Fibroblast of the aortic adventitia (primary cell): Measurements from ENCODE around the gene TRHDE. TPM values are rescaled to one million over a fixed set of nuclear protein-coding genes. Genes with fewer than 3 reads are reported as not detected.

ENCODE experiments used
- DNase-seq: peaks from one replicate; pipeline ENCODE4 v3.0.0-alpha.2; 2010; ENCODE audit warnings: low read depth
- H3K4me3 ChIP-seq: 2 replicates; pipeline ENCODE4 v1.5.1; 2011; ENCODE audit warnings: low read depth, mild to moderate bottlenecking, control low read depth, low read length, moderate library complexity
- total RNA-seq: library from RNA; depleted of rRNA; stranded (reverse); fragments of >200 nt; gene quantifications from 2 replicates; pipeline ENCODE4 v1.2.3, GENCODE V29; 2012; ENCODE audit warnings: low replicate concordance
- TF ChIP-seq, protein P1 (sequence below): IDR thresholded peaks from 2 replicates; pipeline ENCODE4 v1.5.1; 2011; ENCODE audit warnings: mild to moderate bottlenecking, low read length, control low read depth, inconsistent platforms; ENCODE audit not compliant: insufficient read depth

Gene TRHDE
- total RNA-seq, 1 donor = 10.0 TPM

DNA sequence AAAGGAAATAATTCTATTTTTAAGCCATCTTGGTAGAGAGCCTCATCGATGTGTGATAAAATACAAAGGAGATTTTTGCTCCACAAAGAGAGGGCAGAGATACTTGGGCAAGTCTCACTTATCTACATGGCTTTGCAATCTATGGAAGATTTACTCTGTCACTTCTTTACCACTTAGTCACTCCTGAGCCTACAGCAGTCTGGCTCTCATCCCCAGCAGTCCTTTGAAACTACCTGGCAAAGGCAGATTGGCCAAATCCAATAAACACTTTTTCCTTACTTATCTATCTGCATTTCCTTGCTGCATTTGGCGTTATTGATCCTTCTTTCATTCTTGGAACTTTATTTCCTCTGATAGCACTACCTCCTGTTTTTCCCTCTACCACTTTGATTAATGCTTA lies 170.0 kb downstream of the TRHDE start:
- DNase-seq = no peak
- TF ChIP-seq, protein P1, sequence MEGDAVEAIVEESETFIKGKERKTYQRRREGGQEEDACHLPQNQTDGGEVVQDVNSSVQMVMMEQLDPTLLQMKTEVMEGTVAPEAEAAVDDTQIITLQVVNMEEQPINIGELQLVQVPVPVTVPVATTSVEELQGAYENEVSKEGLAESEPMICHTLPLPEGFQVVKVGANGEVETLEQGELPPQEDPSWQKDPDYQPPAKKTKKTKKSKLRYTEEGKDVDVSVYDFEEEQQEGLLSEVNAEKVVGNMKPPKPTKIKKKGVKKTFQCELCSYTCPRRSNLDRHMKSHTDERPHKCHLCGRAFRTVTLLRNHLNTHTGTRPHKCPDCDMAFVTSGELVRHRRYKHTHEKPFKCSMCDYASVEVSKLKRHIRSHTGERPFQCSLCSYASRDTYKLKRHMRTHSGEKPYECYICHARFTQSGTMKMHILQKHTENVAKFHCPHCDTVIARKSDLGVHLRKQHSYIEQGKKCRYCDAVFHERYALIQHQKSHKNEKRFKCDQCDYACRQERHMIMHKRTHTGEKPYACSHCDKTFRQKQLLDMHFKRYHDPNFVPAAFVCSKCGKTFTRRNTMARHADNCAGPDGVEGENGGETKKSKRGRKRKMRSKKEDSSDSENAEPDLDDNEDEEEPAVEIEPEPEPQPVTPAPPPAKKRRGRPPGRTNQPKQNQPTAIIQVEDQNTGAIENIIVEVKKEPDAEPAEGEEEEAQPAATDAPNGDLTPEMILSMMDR = no peak
- no peak overlapping the region for H3K4me3 ChIP-seq

DNA sequence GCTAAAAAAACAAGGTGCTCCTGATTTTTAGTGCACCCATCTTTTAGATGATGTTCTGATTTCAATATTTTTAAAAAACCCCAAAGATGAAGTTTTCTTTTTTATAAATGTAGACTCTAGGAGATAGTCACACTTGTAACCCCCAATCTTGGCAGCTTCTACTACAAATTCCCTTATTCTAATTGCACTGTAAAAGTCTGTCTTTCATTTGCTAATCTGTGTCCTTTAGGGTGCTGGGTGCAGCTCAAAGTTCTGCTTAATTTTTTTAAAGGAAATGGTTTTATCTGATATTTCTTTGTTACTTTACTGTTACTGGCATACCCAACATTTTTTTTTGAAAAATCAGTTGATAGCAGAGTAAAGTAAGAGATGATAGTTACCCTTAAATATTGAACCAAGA lies 172.0 kb downstream of the TRHDE start:
- no peak for DNase-seq
- H3K4me3 ChIP-seq = no peak overlapping the region
- TF ChIP-seq, protein P1 = no peak

DNA sequence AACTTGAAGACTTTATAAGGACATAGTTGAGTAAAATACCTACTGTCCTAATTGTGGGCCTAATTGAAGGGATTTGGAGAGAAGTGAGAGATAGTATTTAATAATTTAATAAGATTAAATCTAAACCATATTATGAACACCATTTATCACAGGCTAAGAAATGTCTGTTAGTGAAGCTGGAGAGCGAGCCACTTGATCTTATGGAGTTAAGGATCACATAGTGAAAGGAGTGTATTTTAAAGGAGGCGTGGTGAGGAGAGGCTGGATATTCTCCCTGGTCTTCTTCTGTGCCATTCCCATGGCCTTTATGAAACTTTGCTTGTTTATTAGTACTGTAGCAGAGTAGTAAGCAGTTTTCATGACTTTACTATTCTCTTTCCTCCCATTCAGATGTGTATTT lies 172.4 kb downstream of the TRHDE start:
- TF ChIP-seq, protein P1 = no peak
- H3K4me3 ChIP-seq = no peak overlapping the region
- DNase-seq = no peak

DNA sequence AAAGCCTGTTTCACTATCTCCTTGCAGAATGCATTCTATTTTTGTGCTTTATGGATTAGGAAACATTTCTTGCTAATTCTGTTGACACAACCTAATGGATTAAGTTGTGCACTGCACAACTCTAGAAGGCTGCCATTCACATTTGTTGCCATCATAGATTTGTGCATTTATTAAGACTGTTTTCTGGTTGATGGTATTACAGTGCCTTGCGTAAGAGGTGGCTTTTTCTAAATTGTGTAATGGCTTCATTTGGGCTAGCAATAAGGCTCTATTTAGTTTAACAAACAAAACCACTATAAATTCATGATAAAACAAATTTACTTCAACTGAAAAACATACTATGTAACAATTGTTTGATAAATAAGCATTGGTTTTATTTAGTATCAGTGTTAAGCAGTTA lies 175.9 kb downstream of the TRHDE start:
- DNase-seq = no peak
- H3K4me3 ChIP-seq = no peak overlapping the region
- TF ChIP-seq, protein P1 = no peak

DNA sequence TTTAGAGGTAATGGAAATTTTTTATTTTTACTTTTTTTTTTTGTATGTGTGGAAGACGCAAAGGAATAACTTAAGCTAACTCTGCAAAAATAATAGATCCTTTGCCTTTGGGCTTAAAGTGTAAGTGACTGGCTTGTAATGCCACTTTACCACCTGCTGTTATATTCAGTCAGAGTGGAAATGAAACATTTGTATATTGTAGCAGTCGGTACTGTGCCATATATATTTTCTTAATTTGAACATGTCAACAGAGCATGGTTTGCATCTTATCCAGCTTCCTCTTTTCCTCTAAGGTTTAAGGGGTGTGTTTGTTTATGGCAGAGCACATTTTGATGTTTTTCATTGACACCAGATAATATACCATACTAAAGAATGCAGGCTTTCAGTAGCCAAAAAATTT lies 176.6 kb downstream of the TRHDE start:
- TF ChIP-seq, protein P1 = no peak
- no peak overlapping the region for H3K4me3 ChIP-seq
- DNase-seq = no peak

DNA sequence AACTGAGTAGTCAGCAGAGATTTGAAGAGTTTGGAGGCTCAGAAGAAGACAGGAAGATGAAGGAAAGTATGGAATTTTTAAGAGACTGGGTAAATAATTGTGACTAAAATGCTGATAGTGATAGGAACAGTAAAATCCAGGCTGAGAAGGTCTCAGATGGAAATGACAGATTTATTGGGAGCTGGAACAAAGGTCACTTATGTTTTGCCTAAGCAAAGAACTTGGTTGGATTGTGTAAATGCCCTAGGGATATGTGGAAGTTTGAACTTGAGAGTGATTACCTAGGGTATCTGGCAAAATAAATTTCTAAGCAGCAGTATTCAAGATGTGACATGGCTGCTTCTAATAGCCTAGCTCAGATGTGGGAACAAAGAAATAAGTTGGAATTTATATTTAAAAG lies 180.9 kb downstream of the TRHDE start:
- no peak overlapping the region for H3K4me3 ChIP-seq
- TF ChIP-seq, protein P1 = no peak
- DNase-seq = no peak

DNA sequence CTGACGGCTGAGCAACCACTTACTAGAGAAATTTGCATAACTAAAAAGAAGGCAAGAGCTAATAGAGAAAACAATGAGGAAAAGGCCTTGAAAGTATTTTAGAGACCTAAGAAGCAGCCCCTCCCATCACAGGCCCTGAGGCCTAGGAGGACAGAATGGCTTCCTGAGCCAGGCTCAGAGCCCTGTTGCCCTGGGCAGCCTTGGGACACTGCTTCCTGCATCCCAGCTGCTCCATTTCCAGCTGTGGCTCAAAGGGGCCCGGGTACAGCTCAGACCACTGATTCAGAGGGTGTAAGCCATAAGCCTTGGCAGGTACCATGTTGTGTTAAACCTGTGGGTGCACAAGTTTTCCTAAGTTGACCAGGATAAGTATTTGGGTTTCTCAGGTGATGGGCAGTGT lies 181.4 kb downstream of the TRHDE start:
- no peak for DNase-seq
- no peak overlapping the region for H3K4me3 ChIP-seq
- TF ChIP-seq, protein P1 = no peak
